Measurements from ENCODE around the gene TMEM92.

Gene TMEM92

DNA sequence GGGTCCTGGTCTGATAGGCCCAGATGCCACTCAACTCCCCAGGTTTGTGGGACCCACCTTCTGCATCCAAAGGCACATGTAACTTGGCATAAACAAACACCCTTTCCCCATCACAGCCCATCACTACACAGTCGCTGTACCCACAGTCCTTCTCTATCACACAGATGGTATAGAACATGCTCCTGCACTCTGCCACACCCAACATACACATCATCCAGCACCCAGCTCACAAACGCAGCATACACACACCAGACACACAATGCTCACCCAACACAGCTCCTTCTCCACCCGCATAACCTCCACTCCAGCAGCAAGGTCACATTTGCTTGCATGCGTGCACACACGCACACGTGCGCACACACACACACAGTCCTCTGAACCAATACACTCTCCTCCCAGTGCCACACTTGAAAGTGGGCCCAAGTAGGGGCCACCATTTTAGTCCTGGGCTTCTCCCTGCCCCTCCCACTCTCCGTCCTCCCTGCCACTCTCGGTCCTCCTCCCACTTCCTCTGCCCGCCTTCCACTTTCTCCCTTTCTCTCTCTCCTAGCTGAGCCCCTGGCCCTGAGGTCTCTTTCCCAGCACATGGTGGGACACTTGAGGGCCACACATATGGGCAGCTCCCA, 8.5 kb upstream of the TMEM92 start:
- no peak for DNase-seq (ENCODE audit: low read depth)
- no peak overlapping the region for H3K4me3 ChIP-seq (ENCODE audit: low read depth, low read length)
- TF ChIP-seq, protein P1, sequence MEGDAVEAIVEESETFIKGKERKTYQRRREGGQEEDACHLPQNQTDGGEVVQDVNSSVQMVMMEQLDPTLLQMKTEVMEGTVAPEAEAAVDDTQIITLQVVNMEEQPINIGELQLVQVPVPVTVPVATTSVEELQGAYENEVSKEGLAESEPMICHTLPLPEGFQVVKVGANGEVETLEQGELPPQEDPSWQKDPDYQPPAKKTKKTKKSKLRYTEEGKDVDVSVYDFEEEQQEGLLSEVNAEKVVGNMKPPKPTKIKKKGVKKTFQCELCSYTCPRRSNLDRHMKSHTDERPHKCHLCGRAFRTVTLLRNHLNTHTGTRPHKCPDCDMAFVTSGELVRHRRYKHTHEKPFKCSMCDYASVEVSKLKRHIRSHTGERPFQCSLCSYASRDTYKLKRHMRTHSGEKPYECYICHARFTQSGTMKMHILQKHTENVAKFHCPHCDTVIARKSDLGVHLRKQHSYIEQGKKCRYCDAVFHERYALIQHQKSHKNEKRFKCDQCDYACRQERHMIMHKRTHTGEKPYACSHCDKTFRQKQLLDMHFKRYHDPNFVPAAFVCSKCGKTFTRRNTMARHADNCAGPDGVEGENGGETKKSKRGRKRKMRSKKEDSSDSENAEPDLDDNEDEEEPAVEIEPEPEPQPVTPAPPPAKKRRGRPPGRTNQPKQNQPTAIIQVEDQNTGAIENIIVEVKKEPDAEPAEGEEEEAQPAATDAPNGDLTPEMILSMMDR (IDR thresholded peaks at IDR 0.05; ENCODE audit: insufficient read depth, low read depth, low read length, missing control alignments), result no peak

DNA sequence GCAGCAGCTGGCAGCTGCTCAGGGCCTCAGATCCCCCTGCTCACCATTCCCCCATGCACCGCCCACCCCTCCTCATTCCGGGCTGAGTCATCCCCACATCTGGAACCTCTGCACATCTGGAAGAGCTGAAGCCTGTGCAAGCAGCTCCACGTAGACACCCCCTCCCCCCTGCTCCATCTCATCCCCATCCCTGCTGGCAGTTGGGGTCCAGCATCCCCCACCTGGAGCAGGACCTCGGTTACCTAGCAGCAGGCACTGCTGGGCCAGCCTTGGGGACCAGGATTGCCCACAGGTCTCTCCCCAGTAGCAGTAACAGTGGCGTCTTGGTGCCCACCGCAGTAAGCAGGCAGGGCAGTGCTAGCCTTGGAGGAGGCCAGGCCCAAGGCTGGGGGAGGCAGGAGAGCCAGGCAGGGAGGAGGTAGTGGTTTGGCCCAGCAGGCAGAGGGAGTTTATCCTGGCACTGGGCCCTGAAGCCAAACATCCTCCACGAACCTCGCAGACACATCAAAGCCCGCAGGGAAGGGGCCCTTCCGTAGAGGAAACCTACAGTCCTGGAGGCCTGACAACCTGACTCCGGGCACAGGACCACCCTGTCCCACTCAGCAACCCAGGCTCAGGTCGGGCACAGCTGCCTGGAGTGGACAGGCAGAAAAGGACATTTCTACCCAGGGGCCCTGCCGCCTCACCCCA, 7.7 kb upstream of the TMEM92 start:
- TF ChIP-seq, protein P1 (IDR thresholded peaks at IDR 0.05; ENCODE audit: insufficient read depth, low read depth, low read length, missing control alignments), result no peak
- DNase-seq (ENCODE audit: low read depth), result no peak
- H3K4me3 ChIP-seq (ENCODE audit: low read depth, low read length), result no peak overlapping the region

DNA sequence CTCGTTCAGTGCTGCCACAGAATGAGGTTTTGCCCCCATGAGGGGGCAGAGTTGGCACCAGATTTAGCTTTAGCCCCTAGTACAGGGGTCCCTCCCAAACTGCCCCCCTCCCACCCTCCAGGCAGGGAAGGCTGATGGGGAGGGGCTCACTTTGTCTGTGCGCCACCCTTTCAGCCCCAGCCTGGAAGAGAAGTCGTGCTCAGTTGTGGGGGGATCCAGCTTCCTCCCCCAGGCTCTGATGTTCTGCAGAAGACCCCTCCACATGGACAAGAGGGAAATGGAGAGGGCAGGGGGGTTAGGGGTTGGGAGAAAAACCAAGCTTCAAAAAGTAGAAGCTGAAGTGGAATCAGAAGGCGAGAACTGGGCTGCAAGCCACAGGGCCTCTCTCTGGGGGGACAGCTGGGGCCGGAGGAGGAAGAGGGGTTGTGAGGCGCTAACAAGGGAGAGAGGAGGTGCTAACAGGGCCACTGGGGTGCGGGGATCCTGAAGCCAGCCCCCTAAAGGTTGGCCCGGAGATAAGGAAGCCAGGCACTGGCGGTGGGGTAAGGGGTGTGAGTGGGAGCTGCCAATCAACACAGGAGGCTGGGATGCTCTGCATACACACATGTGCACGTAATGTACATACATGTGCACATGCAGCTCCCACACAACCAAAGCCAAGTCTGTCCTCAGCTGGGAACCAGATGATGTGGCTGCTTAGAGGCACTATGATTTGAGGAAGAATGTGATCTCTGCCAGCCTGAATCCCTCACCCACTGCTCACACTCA, 7.0 kb upstream of the TMEM92 start:
- DNase-seq (ENCODE audit: low read depth), result no peak
- H3K4me3 ChIP-seq (ENCODE audit: low read depth, low read length), result no peak overlapping the region
- TF ChIP-seq, protein P1 (IDR thresholded peaks at IDR 0.05; ENCODE audit: insufficient read depth, low read depth, low read length, missing control alignments), result no peak

DNA sequence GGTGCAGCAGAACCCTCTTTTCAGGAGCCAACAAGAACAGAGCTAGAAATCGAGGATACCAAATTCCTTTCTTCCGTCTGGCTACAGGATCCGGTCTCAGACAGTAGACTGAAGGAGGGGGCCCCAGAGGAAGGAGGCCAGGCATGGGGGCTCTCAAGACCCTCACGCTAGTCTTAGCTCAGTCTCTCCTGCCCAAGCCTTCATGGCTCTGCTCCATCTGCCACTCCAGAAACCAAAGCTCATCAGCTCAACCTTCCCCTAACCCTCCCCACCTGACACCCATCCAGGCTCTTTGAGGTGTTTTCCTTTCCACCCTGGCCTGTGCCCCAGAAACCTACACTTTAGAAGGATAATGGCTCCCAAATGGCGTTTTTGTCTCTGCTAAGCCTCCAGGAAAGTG, 6.2 kb upstream of the TMEM92 start:
- TF ChIP-seq, protein P1 (IDR thresholded peaks at IDR 0.05; ENCODE audit: insufficient read depth, low read depth, low read length, missing control alignments), result no peak
- no peak overlapping the region for H3K4me3 ChIP-seq (ENCODE audit: low read depth, low read length)
- DNase-seq (ENCODE audit: low read depth), result no peak

DNA sequence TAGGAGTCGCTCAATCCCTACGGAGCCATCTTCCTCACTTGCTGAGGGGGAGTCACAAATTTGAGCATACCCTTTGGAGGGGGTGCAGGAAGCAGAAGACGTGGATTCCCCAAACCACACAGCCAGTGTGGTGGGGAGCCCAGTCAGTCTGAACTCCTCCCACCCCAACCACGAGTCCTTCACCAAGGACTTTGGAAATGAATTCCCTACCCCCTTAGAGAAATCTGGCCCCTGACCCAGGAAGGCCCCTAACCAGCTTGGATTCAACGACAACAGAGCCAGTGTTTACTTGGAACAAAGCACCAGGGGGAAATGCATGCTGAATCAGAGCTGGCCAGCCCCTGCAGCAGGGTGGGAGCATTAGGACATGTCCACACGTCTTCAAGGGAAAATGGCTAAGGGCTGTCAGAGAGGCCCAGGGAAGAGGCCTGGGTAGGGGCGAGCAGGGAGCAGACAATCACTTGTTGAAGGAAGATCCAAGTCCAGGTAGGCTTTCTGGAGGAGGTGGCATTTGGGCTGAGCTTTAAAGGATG, 5.5 kb upstream of the TMEM92 start:
- TF ChIP-seq, protein P1 (IDR thresholded peaks at IDR 0.05; ENCODE audit: insufficient read depth, low read depth, low read length, missing control alignments), result no peak
- H3K4me3 ChIP-seq (ENCODE audit: low read depth, low read length), result no peak overlapping the region
- DNase-seq (ENCODE audit: low read depth), result no peak

DNA sequence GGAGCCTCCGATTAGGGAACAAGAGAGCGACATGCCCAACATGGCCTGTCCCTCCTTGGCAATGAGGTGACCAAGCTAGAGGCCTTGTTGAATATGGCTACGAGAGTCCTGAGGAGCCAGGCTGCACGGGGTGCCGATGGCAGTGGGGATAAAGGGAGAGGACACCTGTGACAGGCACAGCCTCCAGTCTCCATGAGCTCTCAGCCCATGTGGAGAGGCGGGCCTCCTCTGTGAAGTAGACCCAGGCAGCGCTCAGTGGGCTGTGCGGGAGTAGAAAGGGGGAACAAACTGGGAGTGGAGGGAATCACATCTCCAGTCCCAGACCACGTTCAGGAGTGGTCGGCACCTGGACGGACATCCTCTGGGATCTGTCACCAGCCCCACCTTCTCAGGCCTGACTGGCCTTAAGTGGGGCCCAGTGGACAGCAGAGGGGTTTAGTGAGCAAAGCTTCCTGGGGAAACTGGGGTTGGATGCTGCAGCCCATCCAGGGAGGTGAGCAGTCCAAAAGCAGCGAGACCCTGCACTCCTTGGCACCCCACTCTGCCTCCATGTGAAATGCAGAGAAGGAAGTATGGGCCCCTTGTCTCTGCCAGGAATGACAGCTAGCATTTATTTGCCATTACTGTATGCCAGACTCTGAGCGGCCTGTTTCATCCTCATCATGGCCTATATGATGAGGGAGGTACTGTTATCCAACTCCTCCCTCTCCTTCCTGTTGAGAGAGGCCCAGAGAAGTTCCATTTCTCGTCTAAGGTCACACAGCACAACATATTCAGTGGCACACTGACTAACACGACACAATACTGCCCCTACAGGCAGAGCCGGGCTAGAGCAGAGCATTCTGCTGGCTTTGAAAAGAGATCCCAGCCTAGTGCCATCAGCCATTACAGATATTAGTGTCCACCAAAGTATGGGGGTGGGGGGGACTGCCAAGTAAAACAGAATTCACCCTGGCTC, 4.5 kb upstream of the TMEM92 start:
- peak; percentile 72 for DNase-seq (ENCODE audit: low read depth)
- TF ChIP-seq, protein P1 (IDR thresholded peaks at IDR 0.05; ENCODE audit: insufficient read depth, low read depth, low read length, missing control alignments), result peak; percentile 84
- H3K4me3 ChIP-seq (ENCODE audit: low read depth, low read length), result no peak overlapping the region
